H9 (cell line): ENCODE data around the gene RIPK4. TPM values are rescaled to one million over a fixed set of nuclear protein-coding genes. Genes with fewer than 3 reads are reported as not detected.

Source experiments
- DNase-seq: peaks from one replicate; pipeline ENCODE4 v3.0.0-alpha.2; 2017
- H2AFZ ChIP-seq: one replicate; pipeline ENCODE4 v1.6.1; 2013; ENCODE audit warnings: mild to moderate bottlenecking, low read length, control low read depth, moderate library complexity
- H2AK5ac ChIP-seq: 2 replicates; pipeline ENCODE4 v1.6.1; 2013; ENCODE audit warnings: low read length, control low read depth, mixed read lengths; ENCODE audit not compliant: insufficient read length
- H2BK120ac ChIP-seq: one replicate; pipeline ENCODE4 v1.6.1; 2013; ENCODE audit warnings: low read depth, mild to moderate bottlenecking, low read length, control low read depth, inconsistent platforms; ENCODE audit not compliant: poor library complexity, severe bottlenecking
- H2BK12ac ChIP-seq: 2 replicates; pipeline ENCODE4 v1.6.1; 2013; ENCODE audit warnings: low read length, control low read depth, mixed read lengths, low read depth; ENCODE audit not compliant: insufficient read length
- H2BK15ac ChIP-seq: 2 replicates; pipeline ENCODE4 v1.6.1; 2013; ENCODE audit warnings: low read depth, low read length, control low read depth
- H2BK20ac ChIP-seq: one replicate; pipeline ENCODE4 v1.6.1; 2013; ENCODE audit warnings: low read depth, mild to moderate bottlenecking, low read length, control low read depth, inconsistent platforms; ENCODE audit not compliant: poor library complexity, severe bottlenecking
- H2BK5ac ChIP-seq: 2 replicates; pipeline ENCODE4 v1.6.1; 2013; ENCODE audit warnings: low read length, control low read depth, mixed read lengths; ENCODE audit not compliant: insufficient read length
- H3K14ac ChIP-seq: 2 replicates; pipeline ENCODE4 v1.6.1; 2013; ENCODE audit warnings: low read length, control low read depth; ENCODE audit not compliant: insufficient read depth
- H3K18ac ChIP-seq: 2 replicates; pipeline ENCODE4 v1.6.1; 2013; ENCODE audit warnings: low read depth, mild to moderate bottlenecking, mixed read lengths, low read length, control low read depth; ENCODE audit not compliant: insufficient read length
- H3K23ac ChIP-seq: 2 replicates; pipeline ENCODE4 v1.6.1; 2013; ENCODE audit warnings: low read length, control low read depth, mixed read lengths, low read depth; ENCODE audit not compliant: insufficient read length
- H3K23me2 ChIP-seq: 2 replicates; pipeline ENCODE4 v1.6.1; 2013; ENCODE audit warnings: low read depth, mild to moderate bottlenecking, mixed read lengths, low read length, control low read depth; ENCODE audit not compliant: insufficient read length, poor library complexity, severe bottlenecking
- H3K27ac ChIP-seq: 2 replicates; pipeline ENCODE4 v1.5.1; 2013; ENCODE audit warnings: low read length, control low read depth, mixed read lengths, low read depth; ENCODE audit not compliant: insufficient read length
- H3K27me3 ChIP-seq: 2 replicates; pipeline ENCODE4 v1.6.1; 2013; ENCODE audit warnings: low read length, control low read depth, inconsistent platforms; ENCODE audit not compliant: insufficient read depth
- H3K4ac ChIP-seq: 2 replicates; pipeline ENCODE4 v1.6.1; 2013; ENCODE audit warnings: low read depth, mild to moderate bottlenecking, control low read depth, inconsistent platforms, low read length, moderate library complexity
- H3K4me1 ChIP-seq: 2 replicates; pipeline ENCODE4 v1.6.1; 2013; ENCODE audit warnings: low read length, control low read depth, inconsistent platforms; ENCODE audit not compliant: insufficient read depth
- H3K4me2 ChIP-seq: 2 replicates; pipeline ENCODE4 v1.6.1; 2013; ENCODE audit warnings: low read length, control low read depth, mixed read lengths; ENCODE audit not compliant: insufficient read length, insufficient read depth
- H3K56ac ChIP-seq: 2 replicates; pipeline ENCODE4 v1.6.1; 2013; ENCODE audit warnings: low read depth, mild to moderate bottlenecking, mixed read lengths, low read length, control low read depth; ENCODE audit not compliant: insufficient read length
- H3K79me1 ChIP-seq: 2 replicates; pipeline ENCODE4 v1.6.1; 2013; ENCODE audit warnings: low read depth, mild to moderate bottlenecking, moderate library complexity, low read length, control low read depth, inconsistent platforms; ENCODE audit not compliant: insufficient read depth, poor library complexity, severe bottlenecking
- H3K79me2 ChIP-seq: 2 replicates; pipeline ENCODE4 v1.6.1; 2013; ENCODE audit warnings: low read length, control low read depth, inconsistent platforms; ENCODE audit not compliant: insufficient read depth
- H3K9ac ChIP-seq: 2 replicates; pipeline ENCODE4 v1.6.1; 2013; ENCODE audit warnings: low read length, control low read depth, mixed read lengths; ENCODE audit not compliant: insufficient read length; ENCODE audit errors: extremely low read depth
- H3K9me3 ChIP-seq: one replicate; pipeline ENCODE4 v1.6.1; 2013; ENCODE audit warnings: low read depth, low read length, inconsistent platforms; ENCODE audit not compliant: control insufficient read depth
- H3T11ph ChIP-seq: one replicate; pipeline ENCODE4 v1.6.1; 2013; ENCODE audit warnings: mild to moderate bottlenecking, low read length, control low read depth, inconsistent platforms
- H4K20me1 ChIP-seq: one replicate; pipeline ENCODE4 v1.6.1; 2013; ENCODE audit not compliant: control insufficient read depth, insufficient read length, insufficient read depth
- H4K5ac ChIP-seq: 2 replicates; pipeline ENCODE4 v1.6.1; 2013; ENCODE audit warnings: low read depth, mild to moderate bottlenecking, mixed read lengths, low read length, control low read depth; ENCODE audit not compliant: insufficient read length
- H4K8ac ChIP-seq: replicated peaks from 2 replicates; pipeline ENCODE4 v1.6.1; 2013; ENCODE audit warnings: low read length, control low read depth, mixed read lengths, low read depth; ENCODE audit not compliant: insufficient read length
- H4K91ac ChIP-seq: 2 replicates; pipeline ENCODE4 v1.6.1; 2013; ENCODE audit warnings: low read depth, mild to moderate bottlenecking, moderate library complexity, mixed read lengths, low read length, control low read depth; ENCODE audit not compliant: insufficient read length
- H3K27ac Mint-ChIP-seq, 3 experiments: 2 replicates in 2 of 3; 3 replicates in 1 of 3; pipeline ENCODE4 v1.8.0; 2020 to 2021; ENCODE audit warnings: mixed read lengths in 3 of 3, mild to moderate bottlenecking in 1 of 3, moderate library complexity in 1 of 3
- H3K27me3 Mint-ChIP-seq: 2 replicates; pipeline ENCODE4 v1.8.0; 2021; ENCODE audit warnings: low read depth, mild to moderate bottlenecking, moderate library complexity, mixed read lengths
- H3K36me3 Mint-ChIP-seq, 3 experiments: 2 replicates in 2 of 3; 3 replicates in 1 of 3; pipeline ENCODE4 v1.8.0; 2020 to 2021; ENCODE audit warnings: low read depth in 3 of 3, mixed read lengths in 3 of 3; ENCODE audit not compliant: insufficient read depth in 1 of 3
- H3K4me1 Mint-ChIP-seq, 2 experiments: 2 replicates each; pipeline ENCODE4 v1.8.0; 2020; ENCODE audit warnings: mixed read lengths in 2 of 2
- H3K4me3 Mint-ChIP-seq, 2 experiments: 2 replicates in 1 of 2; 3 replicates in 1 of 2; pipeline ENCODE4 v1.8.0; 2020 to 2021; ENCODE audit warnings: mild to moderate bottlenecking in 2 of 2, mixed read lengths in 2 of 2, moderate library complexity in 1 of 2
- H3K9me3 Mint-ChIP-seq, 2 experiments: 2 replicates in 1 of 2; 3 replicates in 1 of 2; pipeline ENCODE4 v1.8.0; 2020; ENCODE audit warnings: mild to moderate bottlenecking in 2 of 2, mixed read lengths in 2 of 2, moderate library complexity in 1 of 2
- WGBS: extraction: QIAGEN DNeasy Blood & Tissue Kit; methylation state at CpG from one replicate; pipeline ENCODE4 v1.1.7; 2013; ENCODE audit warnings: missing lambda C conversion rate, low lambda C conversion rate, mixed read lengths; ENCODE audit not compliant: insufficient read length; ENCODE audit errors: extremely low coverage; 5-methylcytosine and 5-hydroxymethylcytosine counted together
- total RNA-seq: library from RNA; stranded (reverse); gene quantifications from 2 replicates; pipeline ENCODE4 v1.2.1, GENCODE V29; 2021
- TF ChIP-seq, protein P1 (sequence below): fragments of 200-600 bp; sonication (generic); conservative IDR thresholded peaks from 3 replicates; pipeline ENCODE4 v1.8.0; 2021; ENCODE audit warnings: antibody characterized with exemption, mild to moderate bottlenecking

RIPK4 gene
- total RNA-seq, 1 experiment from 2014 or later = 2.9 TPM

DNA sequence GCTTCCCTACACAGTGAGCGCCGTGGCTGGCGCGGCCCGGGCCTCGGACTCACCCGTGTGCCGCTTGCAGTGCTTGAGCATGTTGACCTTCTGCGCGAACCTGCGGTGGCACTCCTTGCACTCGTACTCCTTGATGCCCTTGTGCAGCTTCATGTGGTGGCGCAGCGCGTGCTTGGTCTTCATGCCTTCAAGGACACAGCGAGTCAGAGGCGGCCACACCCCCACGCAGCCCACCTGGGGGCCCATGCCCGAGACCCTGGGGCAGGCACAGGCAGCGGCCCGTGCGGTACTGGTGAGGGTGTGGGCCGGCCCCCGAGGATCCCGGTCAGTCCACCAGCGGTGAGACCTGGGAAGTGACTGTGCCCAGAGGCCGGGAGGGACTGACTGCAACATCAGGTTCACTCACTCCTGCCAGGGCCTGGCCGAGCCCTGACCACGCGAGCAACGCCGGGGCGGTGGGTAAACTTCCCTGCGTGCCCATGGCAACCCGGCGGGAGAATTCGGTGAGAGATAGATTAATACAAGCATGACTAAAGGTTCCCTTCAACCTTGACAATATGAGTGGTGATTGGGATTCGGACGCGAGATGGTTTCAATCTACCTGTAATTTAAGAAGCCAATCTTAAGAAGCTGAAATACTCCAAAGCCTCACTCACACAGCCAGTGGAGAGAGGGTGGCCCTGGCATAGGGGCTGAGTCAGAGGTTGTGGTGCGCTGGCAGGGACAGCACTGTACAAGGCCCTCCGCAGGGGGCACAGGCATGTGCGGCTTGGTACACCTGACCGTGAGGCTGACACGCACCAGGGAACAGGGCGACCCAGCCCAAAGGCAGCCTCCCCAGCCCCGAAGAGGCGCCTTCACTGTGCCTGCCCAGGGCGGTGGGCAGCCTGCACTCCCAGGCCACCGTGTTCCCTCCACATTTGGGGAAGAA lies 49.1 kb upstream of the RIPK4 start:
- no peaks in the 10 kb centered on the region for H3K9me3 ChIP-seq
- H2BK12ac ChIP-seq = no peak overlapping the region
- H3K18ac ChIP-seq = no peak overlapping the region
- no peaks in the 10 kb centered on the region for H3K23me2 ChIP-seq
- H3K79me1 ChIP-seq = no peaks in the 10 kb centered on the region
- no peaks in the 10 kb centered on the region for H3K4me1 ChIP-seq
- WGBS = no CpG with 5 or more reads among the region's 50 CpGs
- no peaks in the 10 kb centered on the region for H3K79me2 ChIP-seq
- no peak for DNase-seq
- no peak overlapping the region for H3K9ac ChIP-seq
- H3K4ac ChIP-seq = no peak overlapping the region
- Mint-ChIP-seq H3K4me3 (no peak overlapping the region), H3K36me3 (peaks cover 2 to 32% (median 23%) of the 10 kb centered on the region in 3 experiments; a peak in 5 of 7 replicates), H3K4me1 (no peaks in the 10 kb centered on the region), H3K9me3 (no peaks in the 10 kb centered on the region), H3K27me3 (no peaks in the 10 kb centered on the region), H3K27ac (no peak overlapping the region)
- H3K23ac ChIP-seq = no peak overlapping the region
- H3T11ph ChIP-seq = no peak overlapping the region
- H2BK120ac ChIP-seq = no peak overlapping the region
- H3K27me3 ChIP-seq = no peaks in the 10 kb centered on the region
- no peak overlapping the region for H2AFZ ChIP-seq
- no peak overlapping the region for H2AK5ac ChIP-seq
- no peak overlapping the region for H3K27ac ChIP-seq
- H2BK15ac ChIP-seq = no peak overlapping the region
- H2BK5ac ChIP-seq = no peak overlapping the region
- no peak overlapping the region for H3K14ac ChIP-seq
- H3K4me2 ChIP-seq = no peak overlapping the region
- TF ChIP-seq, protein P1, sequence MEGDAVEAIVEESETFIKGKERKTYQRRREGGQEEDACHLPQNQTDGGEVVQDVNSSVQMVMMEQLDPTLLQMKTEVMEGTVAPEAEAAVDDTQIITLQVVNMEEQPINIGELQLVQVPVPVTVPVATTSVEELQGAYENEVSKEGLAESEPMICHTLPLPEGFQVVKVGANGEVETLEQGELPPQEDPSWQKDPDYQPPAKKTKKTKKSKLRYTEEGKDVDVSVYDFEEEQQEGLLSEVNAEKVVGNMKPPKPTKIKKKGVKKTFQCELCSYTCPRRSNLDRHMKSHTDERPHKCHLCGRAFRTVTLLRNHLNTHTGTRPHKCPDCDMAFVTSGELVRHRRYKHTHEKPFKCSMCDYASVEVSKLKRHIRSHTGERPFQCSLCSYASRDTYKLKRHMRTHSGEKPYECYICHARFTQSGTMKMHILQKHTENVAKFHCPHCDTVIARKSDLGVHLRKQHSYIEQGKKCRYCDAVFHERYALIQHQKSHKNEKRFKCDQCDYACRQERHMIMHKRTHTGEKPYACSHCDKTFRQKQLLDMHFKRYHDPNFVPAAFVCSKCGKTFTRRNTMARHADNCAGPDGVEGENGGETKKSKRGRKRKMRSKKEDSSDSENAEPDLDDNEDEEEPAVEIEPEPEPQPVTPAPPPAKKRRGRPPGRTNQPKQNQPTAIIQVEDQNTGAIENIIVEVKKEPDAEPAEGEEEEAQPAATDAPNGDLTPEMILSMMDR = no peak
- H3K56ac ChIP-seq = no peak overlapping the region
- no peak overlapping the region for H4K91ac ChIP-seq
- H4K5ac ChIP-seq = no peak overlapping the region
- H2BK20ac ChIP-seq = no peak overlapping the region
- no peak overlapping the region for H4K8ac ChIP-seq
- H4K20me1 ChIP-seq = no peaks in the 10 kb centered on the region
